Stimulated activated memory B cell treated with anti-CD40 and anti-IgM and Interleukin-4, amounts not matched to agents 10 μg/mL and 1 μg/mL and 100 μg/mL, for 72 hours (primary cell): ENCODE measurements around the gene AQP6.
A peak's percentile ranks its signal among the peaks of the same experiment; 100 is the strongest.

Experiments used
- ATAC-seq: fragments of 150-1000 bp; cut with Tn5 transposase; 2 replicates; pipeline ENCODE4 v1.10.0; 2021
- H3K27ac Mint-ChIP-seq: one replicate; pipeline ENCODE4 v1.8.0; 2022; ENCODE audit warnings: mild to moderate bottlenecking, mixed read lengths
- H3K27me3 Mint-ChIP-seq: one replicate; pipeline ENCODE4 v1.8.0; 2022; ENCODE audit warnings: mixed read lengths
- H3K36me3 Mint-ChIP-seq: one replicate; pipeline ENCODE4 v1.8.0; 2022; ENCODE audit warnings: mixed read lengths
- H3K4me1 Mint-ChIP-seq: one replicate; pipeline ENCODE4 v1.8.0; 2022; ENCODE audit warnings: mixed read lengths
- H3K4me3 Mint-ChIP-seq: one replicate; pipeline ENCODE4 v1.8.0; 2022; ENCODE audit warnings: mild to moderate bottlenecking, moderate library complexity, mixed read lengths
- H3K9me3 Mint-ChIP-seq: one replicate; pipeline ENCODE4 v1.8.0; 2022; ENCODE audit warnings: mixed read lengths

The AQP6 gene

GRCh38 chr12:49949866-49950265 lies 22.9 kb upstream of the AQP6 start:
- Mint-ChIP-seq H3K36me3 (no peaks in the 10 kb centered on the region), H3K27me3 (peaks cover 73% of the 10 kb centered on the region), H3K4me3 (no peak overlapping the region), H3K27ac (no peak overlapping the region), H3K4me1 (peaks cover 19% of the 10 kb centered on the region), H3K9me3 (no peaks in the 10 kb centered on the region)
- ATAC-seq: no peak

DNA sequence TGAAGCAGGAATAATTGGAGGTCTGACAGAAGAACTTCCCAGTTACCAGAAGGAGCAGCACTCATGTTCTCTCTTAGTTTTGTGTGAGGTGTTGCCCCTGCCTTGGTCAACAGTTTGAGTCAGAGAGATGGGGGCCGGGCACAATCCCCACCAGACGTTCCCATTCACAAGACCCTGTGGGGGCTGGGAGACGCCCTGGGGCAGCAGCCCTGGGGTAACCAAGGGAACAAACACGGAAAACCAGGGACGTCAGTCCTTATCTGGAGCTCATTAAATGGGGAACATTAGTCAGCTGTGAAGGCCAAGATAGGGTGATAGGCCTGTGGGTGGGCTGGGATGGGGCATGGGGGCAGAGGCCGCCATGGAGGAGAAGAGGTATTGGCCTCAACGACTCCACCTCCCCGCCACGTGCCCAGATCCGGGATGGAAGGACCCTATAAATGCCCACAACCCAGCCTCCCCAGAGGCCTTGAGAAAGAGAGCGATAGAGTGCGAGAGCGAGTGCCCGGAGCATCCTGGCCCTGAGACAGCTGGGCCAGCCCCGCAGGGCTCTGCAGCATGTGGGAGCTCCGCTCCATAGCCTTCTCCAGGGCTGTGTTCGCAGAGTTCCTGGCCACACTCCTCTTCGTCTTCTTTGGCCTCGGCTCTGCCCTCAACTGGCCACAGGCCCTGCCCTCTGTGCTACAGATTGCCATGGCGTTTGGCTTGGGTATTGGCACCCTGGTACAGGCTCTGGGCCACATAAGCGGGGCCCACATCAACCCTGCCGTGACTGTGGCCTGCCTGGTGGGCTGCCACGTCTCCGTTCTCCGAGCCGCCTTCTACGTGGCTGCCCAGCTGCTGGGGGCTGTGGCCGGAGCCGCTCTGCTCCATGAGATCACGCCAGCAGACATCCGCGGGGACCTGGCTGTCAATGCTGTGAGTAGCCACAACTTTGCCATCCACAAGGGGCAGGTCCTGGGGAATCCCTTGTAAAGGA lies 22.2 kb upstream of the AQP6 start, which contains the start of gene AQP2:
Gene AQP2, plus strand, starts transcription at position 465 of the 979 bp plus-strand sequence. Its CDS starts 94 bp downstream, at position 559.
- Mint-ChIP-seq H3K36me3 (no peaks in the 10 kb centered on the region), H3K27me3 (peaks cover 70% of the 10 kb centered on the region), H3K4me3 (no peak within 1 kb of the TSS), H3K4me1 (peaks cover 14% of the 10 kb centered on the region), H3K27ac (no peak within 1 kb of the TSS), H3K9me3 (no peaks in the 10 kb centered on the region)
- no peak for ATAC-seq

DNA sequence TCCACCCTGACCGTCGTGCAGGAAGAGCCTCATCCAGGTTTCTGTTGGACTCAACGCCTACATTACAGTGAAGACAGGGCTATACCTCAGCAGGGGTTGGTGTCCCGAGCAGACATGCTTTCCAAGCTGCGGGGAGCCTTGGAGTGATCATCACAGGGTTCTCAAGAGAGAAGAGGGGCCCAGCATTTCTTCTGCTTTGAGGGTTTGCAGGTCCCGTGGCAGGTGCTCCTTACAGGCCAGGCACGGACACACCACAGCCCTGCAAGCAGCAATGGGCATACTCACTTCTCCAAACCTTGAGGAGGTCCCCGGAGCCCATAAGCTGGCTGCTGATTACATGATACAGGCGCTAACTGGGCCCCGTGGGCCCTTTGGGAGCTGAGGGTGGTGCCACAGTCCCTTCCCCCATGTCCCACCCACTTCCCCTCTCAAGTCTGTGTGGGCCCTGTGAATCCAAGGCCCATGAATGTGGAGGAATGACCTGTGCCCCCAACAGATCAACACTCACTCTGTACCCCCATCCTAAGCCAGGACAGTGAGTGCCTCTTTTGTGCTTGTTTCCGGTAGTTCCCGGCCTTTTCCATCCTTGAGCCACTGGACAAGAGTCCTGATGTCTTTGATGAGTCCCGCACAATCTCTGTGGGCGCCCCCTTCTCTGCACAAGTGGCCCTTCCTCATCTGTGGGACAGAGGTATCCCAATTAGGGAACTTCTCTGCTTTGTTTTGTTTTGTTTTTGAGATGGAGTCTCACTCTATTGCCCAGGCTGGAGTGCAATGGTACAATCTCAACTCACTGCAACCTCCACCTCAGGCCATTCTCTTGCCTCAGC lies 21.1 kb upstream of the AQP6 start:
- ATAC-seq: no peak
- Mint-ChIP-seq H3K9me3 (no peaks in the 10 kb centered on the region), H3K27ac (no peak overlapping the region), H3K36me3 (no peaks in the 10 kb centered on the region), H3K27me3 (peaks cover 71% of the 10 kb centered on the region), H3K4me3 (no peak overlapping the region), H3K4me1 (peaks cover 6% of the 10 kb centered on the region)

GRCh38 chr12:49952391-49953055 lies 20.2 kb upstream of the AQP6 start:
- H3K27me3 Mint-ChIP-seq: peaks cover 80% of the 10 kb centered on the region
- H3K9me3 Mint-ChIP-seq: no peaks in the 10 kb centered on the region
- H3K4me1 Mint-ChIP-seq: peaks cover 6% of the 10 kb centered on the region
- H3K27ac Mint-ChIP-seq: no peak overlapping the region
- ATAC-seq: no peak
- no peak overlapping the region for H3K4me3 Mint-ChIP-seq
- no peaks in the 10 kb centered on the region for H3K36me3 Mint-ChIP-seq

GRCh38 chr12:49953151-49953550 lies 19.6 kb upstream of the AQP6 start:
- peaks cover 80% of the 10 kb centered on the region for H3K27me3 Mint-ChIP-seq
- peaks cover 6% of the 10 kb centered on the region for H3K4me1 Mint-ChIP-seq
- no peaks in the 10 kb centered on the region for H3K9me3 Mint-ChIP-seq
- no peaks in the 10 kb centered on the region for H3K36me3 Mint-ChIP-seq
- H3K4me3 Mint-ChIP-seq: no peak overlapping the region
- H3K27ac Mint-ChIP-seq: no peak overlapping the region
- ATAC-seq: no peak

DNA sequence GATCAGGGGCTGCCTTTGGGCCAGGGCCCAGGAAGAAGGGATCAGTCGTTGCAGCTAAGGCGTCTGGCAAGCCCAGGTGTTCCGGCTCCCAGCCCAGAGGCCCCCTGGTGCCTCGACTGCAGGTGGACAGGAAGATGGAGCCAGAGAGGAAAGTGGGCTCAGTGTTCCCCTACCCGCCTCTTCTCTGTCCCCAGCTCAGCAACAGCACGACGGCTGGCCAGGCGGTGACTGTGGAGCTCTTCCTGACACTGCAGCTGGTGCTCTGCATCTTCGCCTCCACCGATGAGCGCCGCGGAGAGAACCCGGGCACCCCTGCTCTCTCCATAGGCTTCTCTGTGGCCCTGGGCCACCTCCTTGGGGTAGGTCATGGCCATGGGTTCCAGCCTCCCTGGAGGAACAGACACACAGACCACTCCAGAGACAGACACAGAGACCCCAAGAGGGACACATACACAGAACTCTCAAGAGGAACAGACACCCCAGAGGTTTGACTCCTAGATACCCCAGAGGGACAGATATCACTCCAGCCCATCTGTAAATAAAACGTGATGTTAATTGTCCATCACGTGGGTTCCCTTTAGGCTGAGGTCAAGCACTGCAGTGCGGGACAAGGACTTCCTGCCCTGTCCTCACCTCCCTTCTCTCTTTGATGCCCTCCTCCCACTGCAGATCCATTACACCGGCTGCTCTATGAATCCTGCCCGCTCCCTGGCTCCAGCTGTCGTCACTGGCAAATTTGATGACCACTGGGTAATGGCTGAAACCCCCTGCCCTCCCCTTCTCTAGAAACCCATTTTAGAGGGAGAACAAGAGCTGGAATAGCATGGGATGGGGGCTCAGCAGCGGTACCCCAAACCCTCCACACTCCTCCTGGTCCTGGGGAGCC lies 18.5 kb upstream of the AQP6 start:
- no peaks in the 10 kb centered on the region for H3K9me3 Mint-ChIP-seq
- H3K36me3 Mint-ChIP-seq: no peaks in the 10 kb centered on the region
- H3K4me1 Mint-ChIP-seq: peaks cover 6% of the 10 kb centered on the region
- H3K27ac Mint-ChIP-seq: no peak overlapping the region
- peaks cover 80% of the 10 kb centered on the region for H3K27me3 Mint-ChIP-seq
- ATAC-seq: no peak
- H3K4me3 Mint-ChIP-seq: no peak overlapping the region

- ATAC-seq: no peak
These were observed 17.6 kb upstream of the AQP6 start for GRCh38 chr12:49954863-49955830.

DNA sequence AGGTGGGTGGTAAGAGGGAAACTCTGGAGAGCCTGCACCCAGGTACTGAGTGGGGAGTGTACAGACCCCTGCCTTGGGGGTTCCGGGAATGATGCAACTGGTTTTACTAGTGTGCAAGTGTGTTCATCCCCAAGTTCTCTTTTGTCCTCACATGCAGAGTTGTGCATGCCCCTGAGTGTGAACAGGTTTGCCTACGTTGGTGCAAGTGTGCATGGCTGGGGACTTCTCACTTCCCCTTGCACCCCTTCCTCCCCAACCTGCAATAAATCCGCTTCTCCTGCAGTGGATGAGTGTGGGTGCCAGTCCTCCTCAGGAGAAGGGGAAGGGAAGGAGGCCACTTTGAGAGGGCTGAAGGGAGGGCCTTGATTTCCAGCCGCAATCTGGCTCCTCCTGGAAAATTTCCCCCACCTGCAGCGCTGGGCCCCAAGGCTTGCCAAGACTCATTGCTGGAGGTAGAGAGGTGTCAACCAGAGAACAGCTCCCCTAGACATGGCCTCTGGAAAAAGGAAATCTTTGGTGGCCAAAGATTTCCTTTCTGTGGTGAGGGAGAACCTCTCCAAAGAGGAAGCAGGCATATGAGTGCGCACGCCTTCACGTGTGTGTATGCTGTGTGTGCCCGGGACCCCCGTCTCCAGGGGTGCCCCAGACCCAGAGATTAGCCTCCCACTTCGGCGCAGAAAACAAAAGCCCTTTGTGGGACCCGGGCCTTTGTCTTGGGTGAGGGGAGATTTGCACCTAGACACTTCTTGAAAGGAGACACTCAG lies 16.7 kb upstream of the AQP6 start:
- Mint-ChIP-seq H3K27ac (no peak overlapping the region), H3K4me1 (peaks cover 14% of the 10 kb centered on the region), H3K27me3 (peaks cover 80% of the 10 kb centered on the region), H3K9me3 (no peaks in the 10 kb centered on the region), H3K36me3 (no peaks in the 10 kb centered on the region), H3K4me3 (no peak overlapping the region)
- peak; percentile 22 for ATAC-seq

More at GRCh38 chr12:49954863-49955830, 17.6 kb upstream of the AQP6 start:
- peaks cover 80% of the 10 kb centered on the region for H3K27me3 Mint-ChIP-seq
- peaks cover 7% of the 10 kb centered on the region for H3K4me1 Mint-ChIP-seq
- H3K27ac Mint-ChIP-seq: no peak overlapping the region
- H3K4me3 Mint-ChIP-seq: no peak overlapping the region
- H3K36me3 Mint-ChIP-seq: no peaks in the 10 kb centered on the region
- H3K9me3 Mint-ChIP-seq: no peaks in the 10 kb centered on the region

GRCh38 chr12:49956663-49957569 lies 15.8 kb upstream of the AQP6 start:
- no peak for ATAC-seq
- Mint-ChIP-seq H3K4me1 (peaks cover 11% of the 10 kb centered on the region), H3K27me3 (peaks cover 80% of the 10 kb centered on the region), H3K27ac (no peak overlapping the region), H3K36me3 (no peaks in the 10 kb centered on the region), H3K4me3 (no peak overlapping the region), H3K9me3 (no peaks in the 10 kb centered on the region)

DNA sequence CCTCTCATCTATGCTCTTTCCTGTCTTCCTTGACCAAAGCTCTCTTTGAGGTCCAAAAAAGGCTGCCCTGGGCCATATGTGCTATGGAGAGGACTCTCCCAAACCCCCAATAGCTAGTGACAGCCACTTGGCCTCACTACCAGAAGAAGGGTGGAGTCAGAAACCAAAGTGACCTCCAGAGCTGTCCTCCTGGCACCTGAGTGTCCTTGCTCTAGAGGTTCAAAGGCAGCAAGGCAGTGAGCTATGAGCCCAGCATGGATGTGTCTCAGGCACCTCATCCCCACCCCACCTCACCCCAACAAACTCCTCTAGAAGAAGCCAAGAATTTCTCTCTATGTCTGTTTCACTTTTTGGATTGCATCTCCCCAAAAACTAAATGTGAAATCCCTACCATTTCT lies 15.2 kb upstream of the AQP6 start:
- Mint-ChIP-seq H3K4me3 (no peak overlapping the region), H3K27ac (no peak overlapping the region), H3K4me1 (peaks cover 9% of the 10 kb centered on the region), H3K27me3 (peaks cover 86% of the 10 kb centered on the region), H3K9me3 (no peaks in the 10 kb centered on the region), H3K36me3 (no peaks in the 10 kb centered on the region)
- ATAC-seq: no peak

GRCh38 chr12:49959685-49960473 lies 12.9 kb upstream of the AQP6 start:
- Mint-ChIP-seq H3K27ac (no peak overlapping the region), H3K4me3 (no peak overlapping the region), H3K36me3 (no peaks in the 10 kb centered on the region), H3K9me3 (no peaks in the 10 kb centered on the region), H3K27me3 (peaks cover 87% of the 10 kb centered on the region), H3K4me1 (peaks cover 9% of the 10 kb centered on the region)
- ATAC-seq: no peak
